ENCODE results near the gene PDE7B. TPM values are rescaled to one million over a fixed set of nuclear protein-coding genes. Genes with fewer than 3 reads are reported as not detected.

Gene PDE7B
- total and polyA plus RNA-seq, 2 of the 13 experiments (the other 11 are each of a cell fraction or from before 2014, with no cell fraction given): not detected

DNA sequence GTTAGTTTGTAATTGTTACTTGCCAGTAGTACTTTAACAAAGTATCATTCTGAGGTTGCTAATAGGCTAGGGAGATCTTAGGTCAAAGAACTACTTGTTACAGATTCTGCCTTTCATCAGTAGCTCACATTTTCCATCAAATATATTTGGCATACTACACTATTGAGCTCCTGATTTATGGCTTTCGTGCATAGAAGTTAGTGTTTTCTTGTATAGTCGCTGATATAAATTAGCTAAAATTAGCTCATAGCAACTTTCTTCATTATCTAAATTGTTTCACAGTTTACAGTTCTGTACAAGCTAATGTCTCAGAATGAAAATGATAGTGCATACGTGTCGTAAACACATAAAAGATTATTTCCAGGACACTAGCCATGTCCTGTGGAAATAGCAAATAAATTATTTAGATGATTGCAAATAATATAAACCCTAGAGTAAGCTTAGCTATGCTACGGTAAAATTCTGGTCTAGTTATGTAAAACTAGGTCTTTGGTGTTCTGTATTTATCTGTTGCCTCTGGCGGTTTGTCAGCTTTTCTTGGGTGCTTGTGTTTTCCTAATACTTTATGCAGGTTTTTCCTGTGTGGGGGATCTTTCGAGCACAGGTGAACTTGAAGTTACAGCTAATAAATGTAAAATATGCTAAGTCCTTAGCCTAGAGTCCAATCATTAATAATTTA is 15.1 kb downstream of the PDE7B start (continued):
- TF ChIP-seq, protein P1, sequence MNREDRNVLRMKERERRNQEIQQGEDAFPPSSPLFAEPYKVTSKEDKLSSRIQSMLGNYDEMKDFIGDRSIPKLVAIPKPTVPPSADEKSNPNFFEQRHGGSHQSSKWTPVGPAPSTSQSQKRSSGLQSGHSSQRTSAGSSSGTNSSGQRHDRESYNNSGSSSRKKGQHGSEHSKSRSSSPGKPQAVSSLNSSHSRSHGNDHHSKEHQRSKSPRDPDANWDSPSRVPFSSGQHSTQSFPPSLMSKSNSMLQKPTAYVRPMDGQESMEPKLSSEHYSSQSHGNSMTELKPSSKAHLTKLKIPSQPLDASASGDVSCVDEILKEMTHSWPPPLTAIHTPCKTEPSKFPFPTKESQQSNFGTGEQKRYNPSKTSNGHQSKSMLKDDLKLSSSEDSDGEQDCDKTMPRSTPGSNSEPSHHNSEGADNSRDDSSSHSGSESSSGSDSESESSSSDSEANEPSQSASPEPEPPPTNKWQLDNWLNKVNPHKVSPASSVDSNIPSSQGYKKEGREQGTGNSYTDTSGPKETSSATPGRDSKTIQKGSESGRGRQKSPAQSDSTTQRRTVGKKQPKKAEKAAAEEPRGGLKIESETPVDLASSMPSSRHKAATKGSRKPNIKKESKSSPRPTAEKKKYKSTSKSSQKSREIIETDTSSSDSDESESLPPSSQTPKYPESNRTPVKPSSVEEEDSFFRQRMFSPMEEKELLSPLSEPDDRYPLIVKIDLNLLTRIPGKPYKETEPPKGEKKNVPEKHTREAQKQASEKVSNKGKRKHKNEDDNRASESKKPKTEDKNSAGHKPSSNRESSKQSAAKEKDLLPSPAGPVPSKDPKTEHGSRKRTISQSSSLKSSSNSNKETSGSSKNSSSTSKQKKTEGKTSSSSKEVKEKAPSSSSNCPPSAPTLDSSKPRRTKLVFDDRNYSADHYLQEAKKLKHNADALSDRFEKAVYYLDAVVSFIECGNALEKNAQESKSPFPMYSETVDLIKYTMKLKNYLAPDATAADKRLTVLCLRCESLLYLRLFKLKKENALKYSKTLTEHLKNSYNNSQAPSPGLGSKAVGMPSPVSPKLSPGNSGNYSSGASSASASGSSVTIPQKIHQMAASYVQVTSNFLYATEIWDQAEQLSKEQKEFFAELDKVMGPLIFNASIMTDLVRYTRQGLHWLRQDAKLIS (CRISPR knock-in tag; IDR thresholded peaks at IDR 0.05): no peak
- TF ChIP-seq SIN3B (IDR thresholded peaks at IDR 0.05; ENCODE audit: low read length): no peak
- TF ChIP-seq MIER2 (CRISPR knock-in tag; IDR thresholded peaks at IDR 0.05): no peak
- no peak for TF ChIP-seq HNRNPH1 (optimal IDR thresholded peaks at IDR 0.05; ENCODE audit: low read depth, low read length)
- TF ChIP-seq FOSL1 (CRISPR knock-in tag; IDR thresholded peaks at IDR 0.05; ENCODE audit: borderline replicate concordance): no peak
- no peak for TF ChIP-seq PRPF4 (IDR thresholded peaks at IDR 0.05; ENCODE audit: low read depth, low read length, poor library complexity, severe bottlenecking)

DNA sequence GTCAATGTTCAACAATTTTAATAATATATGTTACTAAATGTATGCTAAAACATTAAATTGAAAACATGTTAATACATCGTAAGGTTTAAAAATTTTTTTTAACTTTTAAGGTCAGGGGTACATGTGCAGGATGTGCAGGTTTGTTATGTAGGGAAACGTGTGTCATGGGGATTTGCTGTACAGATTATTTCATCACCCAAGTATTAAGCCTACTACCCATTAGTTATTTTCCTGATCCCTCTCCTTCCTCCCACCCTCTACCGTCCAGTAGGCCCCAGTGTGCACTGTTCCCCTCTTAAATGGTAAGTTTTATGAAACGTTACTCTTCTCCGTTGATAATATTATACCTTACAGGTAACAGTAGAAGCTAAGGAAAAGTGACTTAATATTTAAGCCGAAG is 15.8 kb downstream of the PDE7B start:
- FAIRE-seq: no peak
- intact Hi-C loops (cut with micrococcal nuclease; ENCODE audit: unreplicated experiment) (no loop called here), in situ Hi-C loops (cut with HindIII; ENCODE audit: extremely low pct_ligation_motif_present, low pct_unique_long_range_greater_than_20kb) (no loop called here)
- ChIA-PET POLR2A (no interaction called here), CTCF (ENCODE audit: low intra/inter-chr PET ratio, low total read pairs) (no interaction called here)
- TF ChIP-seq ZBTB3 (CRISPR knock-in tag; IDR thresholded peaks at IDR 0.05; ENCODE audit: borderline replicate concordance, low read depth) (no peak), ZFP62 (CRISPR knock-in tag; IDR thresholded peaks at IDR 0.05) (no peak)
- no peaks in the 10 kb centered on the region for H3K4me1 ChIP-seq (ENCODE audit: insufficient read depth, low read length)
- H2AFZ ChIP-seq (ENCODE audit: low read length): no peak overlapping the region
- no peaks in the 10 kb centered on the region for H3K27me3 ChIP-seq (ENCODE audit: control insufficient read depth in 1 of 2, insufficient read depth in 2 of 2, low read length in 2 of 2)
- H3K4me2 ChIP-seq (ENCODE audit: low read depth, low read length): no peak overlapping the region
- no peak overlapping the region for H3K4me3 ChIP-seq (replicated peaks in 1 of 3; ENCODE audit: insufficient read depth in 1 of 3, low read depth in 2 of 3, low read length in 3 of 3)
- 2% methylated on average over 6 of the region's 6 CpGs for WGBS (ENCODE audit: low lambda C conversion rate)
- no peaks in the 10 kb centered on the region for H3K36me3 ChIP-seq (replicated peaks in 1 of 2; ENCODE audit: control insufficient read depth in 1 of 2, insufficient read depth in 2 of 2, low read length in 2 of 2)
- H3K27ac ChIP-seq (ENCODE audit: extremely low read length, insufficient read depth, low read length): no peak overlapping the region
- no peak overlapping the region for H3K9ac ChIP-seq (ENCODE audit: insufficient read depth, low read depth, low read length)
- H4K20me1 ChIP-seq (ENCODE audit: insufficient read depth, low read length): no peaks in the 10 kb centered on the region
- DNase-seq (ENCODE audit: low spot score): no peak
- no peak for ATAC-seq
- no peaks in the 10 kb centered on the region for H3K9me3 ChIP-seq (ENCODE audit: low read length)
- H3K79me2 ChIP-seq (ENCODE audit: insufficient read depth, low read length): no peaks in the 10 kb centered on the region
- no TSS peak for BruUV-seq (replicated peaks)
